Stimulated activated CD4-positive, alpha-beta T cell treated with anti-CD3 and anti-CD28 coated beads, Interleukin-15, amount 100 ng/mL, for 1 hour (primary cell): ENCODE data around the gene FN3K.

ENCODE experiments used
- DNase-seq, 2 donors: peaks; one replicate each; pipeline ENCODE4 v3.0.0-alpha.2; 2020; ENCODE audit warnings: low read depth in 1 of 2, low spot score in 1 of 2

Gene FN3K

GRCh38 chr17:82703036-82703745 is 32.2 kb upstream of the FN3K start:
- DNase-seq, result no peak

- no peak for DNase-seq
Measured at GRCh38 chr17:82703935-82704865, 31.2 kb upstream of the FN3K start.

GRCh38 chr17:82704886-82705285 is 30.5 kb upstream of the FN3K start:
- no peak for DNase-seq

- no peak for DNase-seq
Measured at GRCh38 chr17:82705756-82706155, 29.7 kb upstream of the FN3K start.

- no peak for DNase-seq
Measured at GRCh38 chr17:82709024-82709675, 26.3 kb upstream of the FN3K start.

- DNase-seq, result no peak
Measured at GRCh38 chr17:82709676-82710498, 25.5 kb upstream of the FN3K start.

- no peak for DNase-seq
Measured at GRCh38 chr17:82710499-82711232, 24.7 kb upstream of the FN3K start.

- DNase-seq, result no peak
Measured at GRCh38 chr17:82713071-82713723, 22.2 kb upstream of the FN3K start.

- DNase-seq, result peak; percentile 71 to 90
Measured at GRCh38 chr17:82716203-82717010, 19.0 kb upstream of the FN3K start, which contains the start of gene FN3KRP. FN3KRP (plus strand) TSS chr17:82716706; CDS start chr17:82716756, 50 bp downstream.

- no peak for DNase-seq
Measured at GRCh38 chr17:82718986-82719685, 16.3 kb upstream of the FN3K start.

- DNase-seq, result no peak
Measured at GRCh38 chr17:82720204-82720603, 15.2 kb upstream of the FN3K start.

- no peak for DNase-seq
Measured at GRCh38 chr17:82722341-82723013, 12.9 kb upstream of the FN3K start.

- DNase-seq, result no peak
Measured at GRCh38 chr17:82723169-82723807, 12.1 kb upstream of the FN3K start.

GRCh38 chr17:82726427-82726826 is 9.0 kb upstream of the FN3K start:
- DNase-seq, result no peak

- DNase-seq, result no peak
Measured at GRCh38 chr17:82729479-82730260, 5.7 kb upstream of the FN3K start.

GRCh38 chr17:82732118-82732743 is 3.2 kb upstream of the FN3K start:
- no peak for DNase-seq
